K562 (cell line): ENCODE measurements around the gene RNF11. TPM values are rescaled to one million over a fixed set of nuclear protein-coding genes. Genes with fewer than 3 reads are reported as not detected.

ENCODE experiments used
- ARID2 ChIP-seq: fragments of 450-650 bp; IDR thresholded peaks from 2 replicates; pipeline ENCODE4 v1.6.1; 2017; ENCODE audit warnings: antibody characterized with exemption, mild to moderate bottlenecking
- ARID3A ChIP-seq: IDR thresholded peaks from 2 replicates; pipeline ENCODE4 v1.6.1; 2012; ENCODE audit warnings: low read depth, low read length, improper control_type of control experiment, borderline replicate concordance
- ATF3 ChIP-seq, 2 experiments: fragments of 450-650 bp in 1 of 2; sonication (generic) in 1 of 2; formaldehyde crosslinking in 1 of 2; IDR thresholded peaks in 1 of 2; conservative IDR thresholded peaks in 1 of 2; 2 replicates each; pipeline versions ENCODE4 v1.6.1 to v1.8.1; 2016 to 2023; ENCODE audit warnings: mild to moderate bottlenecking in 2 of 2, moderate library complexity in 2 of 2, inconsistent platforms in 1 of 2, missing genetic modification reagents in 1 of 2
- ETV1 ChIP-seq: fragments of 450-650 bp; conservative IDR thresholded peaks from 2 replicates; pipeline ENCODE4 v1.6.1; 2016; ENCODE audit warnings: missing genetic modification characterization, control low read depth, low read depth, missing compliant biosample characterization
- SREBF1 ChIP-seq: fragments of 150-350 bp; IDR thresholded peaks from 2 replicates; pipeline ENCODE4 v1.6.1; 2014; ENCODE audit warnings: antibody characterized with exemption, low read depth, low read length, borderline replicate concordance
- SRSF1 ChIP-seq: fragments of 200-400 bp; formaldehyde crosslinking; IDR thresholded peaks from 2 replicates; pipeline ENCODE4 v1.6.1; 2017; ENCODE audit warnings: mild to moderate bottlenecking, low read depth, low read length, moderate library complexity
- THRB ChIP-seq: fragments of 450-650 bp; formaldehyde crosslinking; conservative IDR thresholded peaks from 2 replicates; pipeline ENCODE4 v1.4.0; 2022; ENCODE audit warnings: mild to moderate bottlenecking, missing genetic modification characterization
- WHSC1 ChIP-seq: IDR thresholded peaks from one replicate; pipeline ENCODE4 v1.6.1; 2012; ENCODE audit warnings: low read length, control low read depth, inconsistent platforms
- ZNF282 ChIP-seq: sonication (generic); formaldehyde crosslinking; IDR thresholded peaks from 2 replicates; pipeline ENCODE4 v1.8.1; 2023; ENCODE audit warnings: missing genetic modification reagents
- polyA plus RNA-seq, 8 experiments: library from polyadenylated mRNA; depleted of rRNA in 4 of 8; stranded (reverse) in 5 of 8; unstranded in 3 of 8; fragments of >200 nt; fragmentation: Nextera tagmentation in 2 of 8; fragmentation: Illumina TruSeq in 1 of 8; extraction: Ambion mirVana in 2 of 8; extraction: Trizol in 1 of 8; gene quantifications; 2 replicates each; pipeline versions ENCODE4 v1.2.1 to v1.2.3, GENCODE V29; 2011 to 2014; ENCODE audit warnings: inconsistent platforms in 1 of 8, missing spikeins in 1 of 8
- total RNA-seq, 7 experiments: library from RNA; depleted of rRNA in 6 of 7; stranded (reverse); fragments of >200 nt in 6 of 7; fragmentation: Illumina TruSeq in 2 of 7; extraction: Trizol in 2 of 7; gene quantifications; 2 replicates each; pipeline versions ENCODE4 v1.2.1 to v1.2.3, GENCODE V29; 2011 to 2021; ENCODE audit warnings: low replicate concordance in 1 of 7
- TF ChIP-seq, protein P1 (sequence below): fragments of 450-650 bp; IDR thresholded peaks from 2 replicates; pipeline ENCODE4 v1.6.1; 2017; ENCODE audit warnings: antibody characterized with exemption, mild to moderate bottlenecking

RNF11 gene
- total and polyA plus RNA-seq, 9 of the 15 experiments (the other 6 are each of a cell fraction or from before 2014, with no cell fraction given): 5.7 to 34.3 (median 23.1) TPM

DNA sequence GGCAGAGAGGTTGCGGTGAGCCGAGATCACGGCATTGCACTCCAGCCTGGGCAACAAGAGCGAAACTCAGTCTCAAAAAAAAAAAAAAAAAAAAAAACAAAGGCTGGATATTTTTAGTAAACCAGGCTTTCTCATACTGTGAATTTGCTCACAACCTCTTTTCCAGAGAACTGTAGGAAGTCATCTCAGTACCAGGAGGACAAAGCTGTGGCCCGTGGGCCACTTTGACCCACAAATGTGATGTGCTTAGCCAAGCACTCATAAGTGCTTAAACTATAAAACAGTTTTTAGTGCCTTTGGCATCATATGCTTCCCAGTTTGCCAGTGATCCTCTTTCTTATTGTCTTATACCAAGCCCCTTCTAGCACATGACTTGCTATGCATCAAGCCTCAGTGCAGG is 46.5 kb downstream of the RNF11 start (continued):
- TF ChIP-seq ARID3A (no peak), ETV1 (tag) (no peak), ATF3 (IDR thresholded peaks at IDR 0.05) (no peak), ATF3 (CRISPR knock-in tag; conservative IDR thresholded peaks at IDR 0.05) (no peak), ARID2 (no peak), SRSF1 (no peak), WHSC1 (no peak), THRB (CRISPR knock-in tag) (no peak), ZNF282 (CRISPR knock-in tag) (no peak), SREBF1 (no peak)
- TF ChIP-seq, protein P1, sequence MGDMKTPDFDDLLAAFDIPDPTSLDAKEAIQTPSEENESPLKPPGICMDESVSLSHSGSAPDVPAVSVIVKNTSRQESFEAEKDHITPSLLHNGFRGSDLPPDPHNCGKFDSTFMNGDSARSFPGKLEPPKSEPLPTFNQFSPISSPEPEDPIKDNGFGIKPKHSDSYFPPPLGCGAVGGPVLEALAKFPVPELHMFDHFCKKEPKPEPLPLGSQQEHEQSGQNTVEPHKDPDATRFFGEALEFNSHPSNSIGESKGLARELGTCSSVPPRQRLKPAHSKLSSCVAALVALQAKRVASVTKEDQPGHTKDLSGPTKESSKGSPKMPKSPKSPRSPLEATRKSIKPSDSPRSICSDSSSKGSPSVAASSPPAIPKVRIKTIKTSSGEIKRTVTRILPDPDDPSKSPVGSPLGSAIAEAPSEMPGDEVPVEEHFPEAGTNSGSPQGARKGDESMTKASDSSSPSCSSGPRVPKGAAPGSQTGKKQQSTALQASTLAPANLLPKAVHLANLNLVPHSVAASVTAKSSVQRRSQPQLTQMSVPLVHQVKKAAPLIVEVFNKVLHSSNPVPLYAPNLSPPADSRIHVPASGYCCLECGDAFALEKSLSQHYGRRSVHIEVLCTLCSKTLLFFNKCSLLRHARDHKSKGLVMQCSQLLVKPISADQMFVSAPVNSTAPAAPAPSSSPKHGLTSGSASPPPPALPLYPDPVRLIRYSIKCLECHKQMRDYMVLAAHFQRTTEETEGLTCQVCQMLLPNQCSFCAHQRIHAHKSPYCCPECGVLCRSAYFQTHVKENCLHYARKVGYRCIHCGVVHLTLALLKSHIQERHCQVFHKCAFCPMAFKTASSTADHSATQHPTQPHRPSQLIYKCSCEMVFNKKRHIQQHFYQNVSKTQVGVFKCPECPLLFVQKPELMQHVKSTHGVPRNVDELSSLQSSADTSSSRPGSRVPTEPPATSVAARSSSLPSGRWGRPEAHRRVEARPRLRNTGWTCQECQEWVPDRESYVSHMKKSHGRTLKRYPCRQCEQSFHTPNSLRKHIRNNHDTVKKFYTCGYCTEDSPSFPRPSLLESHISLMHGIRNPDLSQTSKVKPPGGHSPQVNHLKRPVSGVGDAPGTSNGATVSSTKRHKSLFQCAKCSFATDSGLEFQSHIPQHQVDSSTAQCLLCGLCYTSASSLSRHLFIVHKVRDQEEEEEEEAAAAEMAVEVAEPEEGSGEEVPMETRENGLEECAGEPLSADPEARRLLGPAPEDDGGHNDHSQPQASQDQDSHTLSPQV: no peak
